Natural killer cell (primary cell): Measurements from ENCODE around the gene HMCN2. TPM values are rescaled to one million over a fixed set of nuclear protein-coding genes. Genes with fewer than 3 reads are reported as not detected.

ENCODE experiments used
- ATAC-seq, 3 donors: fragments of 150-1000 bp in 2 of 3; fragments of 200-7000 bp in 1 of 3; cut with Tn5 transposase; 1 replicate in 1 of 3; 2 replicates in 2 of 3; pipeline ENCODE4 v1.10.0; 2021; ENCODE audit warnings: mild to moderate bottlenecking in 2 of 3, moderate library complexity in 2 of 3
- DNase-seq, 2 donors: peaks; one replicate each; pipeline versions ENCODE4 v3.0.0 to v3.0.0-alpha.2; 2013 to 2021; ENCODE audit warnings: mixed read lengths in 1 of 2
- H3K27ac ChIP-seq: one replicate; pipeline ENCODE4 v1.5.1; 2013; ENCODE audit warnings: mild to moderate bottlenecking, low read length
- H3K27me3 ChIP-seq: one replicate; pipeline ENCODE4 v1.6.1; 2013; ENCODE audit warnings: low read length; ENCODE audit not compliant: control insufficient read depth, insufficient read depth
- H3K36me3 ChIP-seq: one replicate; pipeline ENCODE4 v1.6.1; 2013; ENCODE audit warnings: low read length; ENCODE audit not compliant: control insufficient read depth, insufficient read depth
- H3K4me1 ChIP-seq: one replicate; pipeline ENCODE4 v1.6.1; 2013; ENCODE audit warnings: low read length; ENCODE audit not compliant: control insufficient read depth, insufficient read depth
- H3K4me3 ChIP-seq: one replicate; pipeline ENCODE4 v1.5.1; 2013; ENCODE audit warnings: low read length
- H3K9me3 ChIP-seq: one replicate; pipeline ENCODE4 v1.6.1; 2013; ENCODE audit warnings: low read length; ENCODE audit not compliant: control insufficient read depth, insufficient read depth
- H3K27ac Mint-ChIP-seq, 2 donors: one replicate each; pipeline ENCODE4 v1.8.0; 2022; ENCODE audit warnings: mild to moderate bottlenecking in 2 of 2, mixed read lengths in 2 of 2, moderate library complexity in 1 of 2
- H3K27me3 Mint-ChIP-seq, 2 donors: one replicate each; pipeline ENCODE4 v1.8.0; 2022; ENCODE audit warnings: low read depth in 2 of 2, mixed read lengths in 2 of 2
- H3K36me3 Mint-ChIP-seq: one replicate; pipeline ENCODE4 v1.8.0; 2022; ENCODE audit warnings: mixed read lengths
- H3K4me1 Mint-ChIP-seq, 2 donors: one replicate each; pipeline ENCODE4 v1.8.0; 2022; ENCODE audit warnings: mixed read lengths in 2 of 2
- H3K4me3 Mint-ChIP-seq: one replicate; pipeline ENCODE4 v1.8.0; 2022; ENCODE audit warnings: mild to moderate bottlenecking, moderate library complexity, mixed read lengths
- H3K9me3 Mint-ChIP-seq, 2 donors: one replicate each; pipeline ENCODE4 v1.8.0; 2022; ENCODE audit warnings: mixed read lengths in 2 of 2
- WGBS: methylation state at CpG from one replicate; pipeline ENCODE4 v1.1.7; 2013; ENCODE audit warnings: missing lambda C conversion rate; ENCODE audit not compliant: insufficient coverage; 5-methylcytosine and 5-hydroxymethylcytosine counted together
- intact Hi-C: fragments of 100-400 bp; cut with micrococcal nuclease; formaldehyde crosslinking; loops from one replicate; pipeline ENCODE4 v1.14.2; 2022
- total RNA-seq, 4 donors: library from RNA; stranded (reverse); fragments of 120-200 nt in 1 of 4; gene quantifications; one replicate each; pipeline versions ENCODE4 v1.2.3 to v1.2.4, GENCODE V29; 2013 to 2022
- TF ChIP-seq, protein P1 (sequence below): fragments of 200-600 bp; IDR thresholded peaks from one replicate; pipeline ENCODE4 v1.8.0; 2022; ENCODE audit warnings: antibody characterized with exemption

The HMCN2 gene
- total RNA-seq, 3 donors from 2014 or later (not counting 1 experiment from before 2014, with no cell fraction given): not detected

DNA sequence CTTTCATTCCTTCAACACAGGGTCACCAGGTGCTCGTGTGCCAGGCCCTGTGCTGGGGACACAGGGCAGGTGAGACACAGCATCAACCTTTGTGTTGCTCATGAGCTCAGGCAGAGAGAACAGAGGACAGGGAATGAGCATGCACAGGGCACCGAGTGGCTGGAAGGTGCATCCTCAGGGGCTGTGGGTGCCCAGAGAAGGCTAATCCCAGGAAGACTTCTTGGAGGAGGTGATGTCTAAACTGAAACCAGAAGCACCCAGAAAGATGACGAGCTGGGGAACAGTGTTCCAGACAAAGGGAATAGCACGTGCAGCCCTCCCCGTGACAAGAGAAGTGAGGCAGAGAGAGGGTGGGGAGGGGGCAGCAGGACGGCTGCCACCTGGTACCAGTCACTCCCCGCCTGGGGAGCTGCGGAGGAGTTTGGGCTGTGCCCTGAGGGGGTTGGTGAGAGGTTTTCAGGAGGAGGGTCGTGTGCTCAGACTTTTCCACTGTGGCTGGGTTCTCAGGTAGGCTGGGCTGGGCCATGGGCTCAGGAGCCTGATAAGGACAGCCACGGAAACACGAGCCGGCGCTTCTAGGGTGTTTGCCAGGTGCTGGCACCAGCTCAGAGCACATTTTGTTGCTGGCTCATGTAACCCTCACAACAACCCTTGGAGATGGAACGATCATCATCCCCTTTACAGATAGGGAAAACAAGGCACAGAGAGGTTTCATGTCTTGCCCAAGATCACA, 46.0 kb downstream of the HMCN2 start:
- TF ChIP-seq, protein P1, sequence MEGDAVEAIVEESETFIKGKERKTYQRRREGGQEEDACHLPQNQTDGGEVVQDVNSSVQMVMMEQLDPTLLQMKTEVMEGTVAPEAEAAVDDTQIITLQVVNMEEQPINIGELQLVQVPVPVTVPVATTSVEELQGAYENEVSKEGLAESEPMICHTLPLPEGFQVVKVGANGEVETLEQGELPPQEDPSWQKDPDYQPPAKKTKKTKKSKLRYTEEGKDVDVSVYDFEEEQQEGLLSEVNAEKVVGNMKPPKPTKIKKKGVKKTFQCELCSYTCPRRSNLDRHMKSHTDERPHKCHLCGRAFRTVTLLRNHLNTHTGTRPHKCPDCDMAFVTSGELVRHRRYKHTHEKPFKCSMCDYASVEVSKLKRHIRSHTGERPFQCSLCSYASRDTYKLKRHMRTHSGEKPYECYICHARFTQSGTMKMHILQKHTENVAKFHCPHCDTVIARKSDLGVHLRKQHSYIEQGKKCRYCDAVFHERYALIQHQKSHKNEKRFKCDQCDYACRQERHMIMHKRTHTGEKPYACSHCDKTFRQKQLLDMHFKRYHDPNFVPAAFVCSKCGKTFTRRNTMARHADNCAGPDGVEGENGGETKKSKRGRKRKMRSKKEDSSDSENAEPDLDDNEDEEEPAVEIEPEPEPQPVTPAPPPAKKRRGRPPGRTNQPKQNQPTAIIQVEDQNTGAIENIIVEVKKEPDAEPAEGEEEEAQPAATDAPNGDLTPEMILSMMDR: no peak
- no peaks in the 10 kb centered on the region for H3K9me3 ChIP-seq
- intact Hi-C loops: no loop called here
- peaks cover 0 to 10% of the 10 kb centered on the region in 2 donors for H3K27me3 Mint-ChIP-seq
- H3K27ac ChIP-seq: no peak overlapping the region
- no peaks in the 10 kb centered on the region for H3K36me3 ChIP-seq
- no peaks in the 10 kb centered on the region for H3K27me3 ChIP-seq
- H3K9me3 Mint-ChIP-seq: no peaks in the 10 kb centered on the region
- H3K4me3 ChIP-seq: no peak overlapping the region
- ATAC-seq (no peak), DNase-seq (no peak)
- H3K27ac Mint-ChIP-seq: no peak overlapping the region
- no peaks in the 10 kb centered on the region for H3K36me3 Mint-ChIP-seq
- H3K4me3 Mint-ChIP-seq: no peak overlapping the region
- H3K4me1 ChIP-seq: no peaks in the 10 kb centered on the region
- 81% methylated on average over 14 of the region's 14 CpGs for WGBS
- no peaks in the 10 kb centered on the region for H3K4me1 Mint-ChIP-seq

DNA sequence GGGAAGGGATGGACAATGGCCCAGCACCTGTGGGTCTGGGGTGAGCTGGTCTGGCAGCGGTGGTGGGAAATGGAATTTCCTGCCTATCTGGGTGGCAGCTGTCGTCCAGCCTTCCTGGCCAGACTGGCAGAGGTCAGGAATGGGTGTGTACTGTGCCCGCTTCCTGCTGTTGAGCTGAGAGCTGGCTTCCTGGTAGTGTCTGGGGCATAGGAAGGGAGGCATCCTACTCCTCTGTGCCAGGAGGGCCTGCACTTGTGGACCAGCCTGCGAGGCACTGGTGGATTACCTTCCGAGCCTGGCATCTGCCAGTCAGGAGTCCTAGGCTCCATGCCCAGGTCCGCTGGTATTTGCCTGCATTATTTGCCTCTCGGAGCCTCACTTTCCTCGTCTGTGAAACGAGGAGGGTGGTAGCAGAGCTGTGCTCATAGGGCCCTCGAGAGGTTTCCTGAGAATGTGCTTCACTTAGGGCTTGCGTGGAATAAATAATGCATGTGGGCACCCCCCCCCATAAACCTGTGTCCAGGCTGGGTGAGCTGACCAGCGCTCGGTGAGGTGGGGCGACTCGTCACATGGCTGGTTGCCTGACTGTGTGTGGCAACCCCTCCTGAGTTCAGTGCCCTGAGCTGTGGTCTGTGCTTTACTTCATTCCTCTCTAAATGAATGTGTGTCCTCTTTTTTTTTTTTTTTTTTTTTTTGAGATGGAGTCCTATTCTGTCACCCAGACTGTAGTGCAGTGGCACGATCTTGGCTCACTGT, 47.7 kb downstream of the HMCN2 start:
- Histone ChIP-seq H3K4me1 (no peaks in the 10 kb centered on the region), H3K9me3 (no peaks in the 10 kb centered on the region), H3K27me3 (no peaks in the 10 kb centered on the region), H3K27ac (no peak overlapping the region), H3K36me3 (no peaks in the 10 kb centered on the region), H3K4me3 (no peak overlapping the region)
- DNase-seq (no peak), ATAC-seq (no peak)
- Mint-ChIP-seq H3K4me3 (no peak overlapping the region), H3K9me3 (no peaks in the 10 kb centered on the region), H3K4me1 (no peaks in the 10 kb centered on the region), H3K27me3 (peaks cover 10 to 17% of the 10 kb centered on the region in 2 donors), H3K36me3 (no peaks in the 10 kb centered on the region), H3K27ac (no peak overlapping the region)
- TF ChIP-seq, protein P1: no peak
- intact Hi-C loops: no loop called here
- 75% methylated on average over 12 of the region's 16 CpGs for WGBS

DNA sequence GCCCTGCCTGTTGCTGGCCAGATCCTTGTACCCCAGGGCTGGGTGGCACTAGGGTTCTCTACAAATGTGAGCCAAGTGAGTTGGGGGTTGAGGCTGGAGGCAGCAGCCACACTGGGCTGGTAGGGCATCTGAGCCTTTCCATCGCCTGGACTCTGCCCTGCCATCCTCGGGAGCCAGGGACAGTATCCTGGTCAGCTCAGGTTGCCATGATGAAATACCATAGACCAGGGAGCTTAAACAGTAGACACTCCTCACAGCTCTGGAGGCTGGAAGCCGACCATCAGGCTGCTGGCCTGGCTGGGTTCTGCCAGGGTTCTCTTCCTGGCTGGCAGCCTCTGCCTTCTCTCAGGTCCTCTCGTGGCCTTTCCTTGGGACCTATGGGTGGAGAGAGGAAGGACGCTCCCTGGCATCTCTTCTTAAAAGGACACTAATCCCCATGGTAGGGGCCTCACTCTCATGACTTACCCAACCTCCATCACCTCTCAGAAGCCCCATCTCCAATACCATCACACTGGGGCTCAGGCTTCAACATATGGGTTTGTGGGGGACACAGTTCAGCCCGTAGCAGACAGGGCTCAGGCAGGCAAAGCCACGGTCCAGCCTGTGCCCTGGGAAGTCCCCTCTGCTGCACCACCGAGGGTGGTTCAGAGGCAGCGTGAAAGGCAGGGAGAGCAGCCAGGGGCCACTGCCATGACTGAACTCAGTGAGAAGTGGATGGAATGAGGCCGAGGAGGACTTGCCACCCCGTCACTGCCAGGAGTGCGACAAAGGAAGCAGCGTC, 50.1 kb downstream of the HMCN2 start:
- DNase-seq (no peak), ATAC-seq (no peak)
- Histone ChIP-seq H3K4me1 (no peaks in the 10 kb centered on the region), H3K27ac (no peak overlapping the region), H3K9me3 (no peaks in the 10 kb centered on the region), H3K4me3 (no peak overlapping the region), H3K27me3 (no peaks in the 10 kb centered on the region), H3K36me3 (no peaks in the 10 kb centered on the region)
- H3K9me3 Mint-ChIP-seq: no peaks in the 10 kb centered on the region
- no peak overlapping the region for H3K4me3 Mint-ChIP-seq
- no peaks in the 10 kb centered on the region for H3K36me3 Mint-ChIP-seq
- no peak overlapping the region for H3K27ac Mint-ChIP-seq
- WGBS: 77% methylated on average over 12 of the region's 13 CpGs
- TF ChIP-seq, protein P1: no peak
- intact Hi-C loops: no loop called here
- no peaks in the 10 kb centered on the region for H3K4me1 Mint-ChIP-seq
- peaks cover 13 to 19% of the 10 kb centered on the region in 2 donors for H3K27me3 Mint-ChIP-seq
